Mammary epithelial cell (primary cell): ENCODE measurements around the gene TTC23.

Experiments
- CTCF ChIP-seq, 2 donors: IDR thresholded peaks in 1 of 2; conservative IDR thresholded peaks in 1 of 2; 2 replicates each; pipeline ENCODE4 v1.5.1; 2011 to 2012; ENCODE audit warnings: inconsistent platforms in 2 of 2, low read length in 2 of 2, mild to moderate bottlenecking in 2 of 2, control low read depth in 1 of 2, low read depth in 1 of 2; ENCODE audit not compliant: insufficient read depth in 1 of 2; ENCODE audit errors: extremely low read depth in 1 of 2
- EZH2 ChIP-seq: IDR thresholded peaks from 2 replicates; pipeline ENCODE4 v1.6.1; 2012; ENCODE audit warnings: low read length, inconsistent platforms, borderline replicate concordance

- TF ChIP-seq EZH2 (no peak), CTCF (conservative IDR thresholded peaks at IDR 0.05 in 1 of 2, IDR thresholded peaks at IDR 0.05 in 1 of 2; ENCODE audit: extremely low read depth in 1 of 2, insufficient read depth in 1 of 2, low read depth in 1 of 2, low read length in 2 of 2) (no peak)
Observed at GRCh38 chr15:99096173-99096893, 153.0 kb downstream of the TTC23 start.
